ENCODE results near the gene USP35. TPM values are rescaled to one million over a fixed set of nuclear protein-coding genes. Genes with fewer than 3 reads are reported as not detected.

USP35 gene
- total and polyA plus RNA-seq, 2 experiments from 2014 or later, result 2.9 to 7.3 TPM

DNA sequence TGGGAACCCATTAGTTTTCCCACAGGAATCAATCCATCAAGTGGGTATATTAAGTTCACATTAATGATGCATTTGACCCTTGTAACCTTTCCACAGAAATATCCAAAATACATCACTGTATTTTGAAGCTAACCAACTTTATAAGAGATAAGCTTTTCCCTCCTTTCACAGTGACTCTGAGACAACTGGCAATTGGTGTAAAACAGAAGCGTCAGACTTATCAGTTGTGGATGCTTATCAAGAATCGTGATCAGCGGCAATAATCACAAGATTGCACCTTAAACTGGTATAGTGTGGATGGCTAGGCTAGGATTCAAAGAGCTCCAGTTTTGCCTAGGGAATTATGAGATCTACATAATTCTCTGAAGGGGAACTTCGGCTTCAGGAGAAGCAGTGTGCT is 73.1 kb downstream of the USP35 start:
- Histone ChIP-seq H3K27me3 (no peaks in the 10 kb centered on the region), H3K9me3 (ENCODE audit: low read depth) (no peaks in the 10 kb centered on the region), H3K4me2 (no peak overlapping the region), H3K4me1 (ENCODE audit: insufficient read depth) (peaks cover 18% of the 10 kb centered on the region), H3K27ac (no peak overlapping the region), H2AFZ (no peak overlapping the region), H4K20me1 (ENCODE audit: insufficient read depth, poor library complexity, severe bottlenecking) (no peaks in the 10 kb centered on the region), H3K36me3 (replicated peaks; ENCODE audit: insufficient read depth, low read depth) (no peaks in the 10 kb centered on the region), H3K9me2 (replicated peaks; ENCODE audit: insufficient read depth) (no peaks in the 10 kb centered on the region), H3K4me3 (no peak overlapping the region), H3K79me2 (peaks cover 5% of the 10 kb centered on the region)
- 68% methylated on average over 4 of the region's 4 CpGs for WGBS (ENCODE audit: low lambda C conversion rate, missing lambda C conversion rate)
- no peak for DNase-seq (ENCODE audit: low spot score)
- no peak for TF ChIP-seq CTCF (IDR thresholded peaks at IDR 0.05; ENCODE audit: poor library complexity)
- TF ChIP-seq EZH2phosphoT487 (IDR thresholded peaks at IDR 0.05; ENCODE audit: low read depth, severe bottlenecking, unreplicated experiment), result no peak
- TF ChIP-seq EZH2 (IDR thresholded peaks at IDR 0.05; ENCODE audit: borderline replicate concordance), result no peak

DNA sequence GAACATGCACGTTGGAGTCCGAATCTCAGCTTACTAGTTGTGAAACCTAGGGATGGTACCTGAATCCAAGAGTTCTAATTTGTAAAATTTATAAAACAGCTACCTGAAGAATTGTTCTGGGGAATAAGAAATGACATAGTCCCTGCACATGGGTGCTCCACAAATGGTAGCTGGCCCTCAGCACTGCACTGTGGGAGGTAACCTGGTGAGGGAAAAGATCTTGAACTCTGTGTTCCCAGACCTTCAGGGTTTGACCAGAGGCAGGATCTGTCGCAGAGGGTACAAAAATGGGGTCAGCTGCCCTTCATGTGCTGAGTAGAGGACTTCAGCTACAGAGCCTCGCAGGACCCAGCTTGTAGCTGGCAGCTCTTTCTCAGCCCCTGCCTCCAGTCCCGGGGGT is 73.5 kb downstream of the USP35 start:
- WGBS (ENCODE audit: low lambda C conversion rate, missing lambda C conversion rate), result 79% methylated on average over 5 of the region's 5 CpGs
- DNase-seq (ENCODE audit: low spot score), result no peak

GRCh38 chr11:78262691-78263090 is 74.0 kb downstream of the USP35 start:
- no peak overlapping the region for H3K27ac ChIP-seq
- no peak overlapping the region for H3K4me2 ChIP-seq
- H3K27me3 ChIP-seq, result no peaks in the 10 kb centered on the region
- no peak overlapping the region for H3K4me3 ChIP-seq
- H3K9me2 ChIP-seq (replicated peaks; ENCODE audit: insufficient read depth), result no peaks in the 10 kb centered on the region
- H2AFZ ChIP-seq, result no peak overlapping the region
- DNase-seq (ENCODE audit: low spot score), result no peak
- no peaks in the 10 kb centered on the region for H4K20me1 ChIP-seq (ENCODE audit: insufficient read depth, poor library complexity, severe bottlenecking)
- H3K4me1 ChIP-seq (ENCODE audit: insufficient read depth), result peaks cover 18% of the 10 kb centered on the region
- H3K36me3 ChIP-seq (replicated peaks; ENCODE audit: insufficient read depth, low read depth), result no peaks in the 10 kb centered on the region
- no peaks in the 10 kb centered on the region for H3K9me3 ChIP-seq (ENCODE audit: low read depth)
- no peak for TF ChIP-seq CTCF (IDR thresholded peaks at IDR 0.05; ENCODE audit: poor library complexity)
- no peak for TF ChIP-seq EZH2phosphoT487 (IDR thresholded peaks at IDR 0.05; ENCODE audit: low read depth, severe bottlenecking, unreplicated experiment)
- no peak for TF ChIP-seq EZH2 (IDR thresholded peaks at IDR 0.05; ENCODE audit: borderline replicate concordance)
- peaks cover 5% of the 10 kb centered on the region for H3K79me2 ChIP-seq

More for the DNA sequence above, 73.5 kb downstream of the USP35 start:
- TF ChIP-seq CTCF (IDR thresholded peaks at IDR 0.05; ENCODE audit: poor library complexity) (no peak), EZH2phosphoT487 (IDR thresholded peaks at IDR 0.05; ENCODE audit: low read depth, severe bottlenecking, unreplicated experiment) (no peak), EZH2 (IDR thresholded peaks at IDR 0.05; ENCODE audit: borderline replicate concordance) (no peak)
- Histone ChIP-seq H4K20me1 (ENCODE audit: insufficient read depth, poor library complexity, severe bottlenecking) (no peaks in the 10 kb centered on the region), H3K79me2 (peaks cover 5% of the 10 kb centered on the region), H3K9me2 (replicated peaks; ENCODE audit: insufficient read depth) (no peaks in the 10 kb centered on the region), H2AFZ (no peak overlapping the region), H3K36me3 (replicated peaks; ENCODE audit: insufficient read depth, low read depth) (no peaks in the 10 kb centered on the region), H3K27me3 (no peaks in the 10 kb centered on the region), H3K9me3 (ENCODE audit: low read depth) (no peaks in the 10 kb centered on the region), H3K4me3 (no peak overlapping the region), H3K4me1 (ENCODE audit: insufficient read depth) (peaks cover 18% of the 10 kb centered on the region), H3K4me2 (no peak overlapping the region), H3K27ac (peak overlapping the region; percentile 3)

Other genes starting within 250 kb of the USP35 start
- 22.7 and 28.0 TPM in 2 replicates for gene INTS4, start 194.3 kb upstream of the USP35 start, total RNA-seq
- 19.2 and 24.0 TPM in 2 replicates for gene INTS4, start 194.3 kb upstream of the USP35 start, polyA plus RNA-seq
- gene KCTD14, start 165.6 kb upstream of the USP35 start, total RNA-seq, result 6.0 TPM in 2 replicates
- gene KCTD14, start 165.6 kb upstream of the USP35 start, polyA plus RNA-seq, result 8.1 and 8.7 TPM in 2 replicates
- 0.17 TPM in 1 of 2 replicates, not detected in the other for gene THRSP, start 125.1 kb upstream of the USP35 start, total RNA-seq
- gene THRSP, start 125.1 kb upstream of the USP35 start, polyA plus RNA-seq, result 0.13 and 0.17 TPM in 2 replicates
- 107 and 115 TPM in 2 replicates for gene NDUFC2, start 109.1 kb upstream of the USP35 start, total RNA-seq
- 442 and 481 TPM in 2 replicates for gene NDUFC2, start 109.1 kb upstream of the USP35 start, polyA plus RNA-seq
- gene ALG8, start 49.3 kb upstream of the USP35 start, total RNA-seq, result 43.1 and 66.8 TPM in 2 replicates
- gene ALG8, start 49.3 kb upstream of the USP35 start, polyA plus RNA-seq, result 62.0 and 74.3 TPM in 2 replicates
- 8.2 and 9.2 TPM in 2 replicates for gene KCTD21, start 293 bp upstream of the USP35 start, total RNA-seq
- 3.8 and 4.7 TPM in 2 replicates for gene KCTD21, start 293 bp upstream of the USP35 start, polyA plus RNA-seq
- 10.2 TPM in 2 replicates for gene GAB2, start 228.9 kb downstream of the USP35 start, total RNA-seq
- gene GAB2, start 228.9 kb downstream of the USP35 start, polyA plus RNA-seq, result 4.9 and 7.8 TPM in 2 replicates

Data from hepatocyte (in vitro differentiated cells).